Adipose tissue (tissue), 3 donors: ENCODE measurements around the gene DOCK1. TPM values are rescaled to one million over a fixed set of nuclear protein-coding genes. Genes with fewer than 3 reads are reported as not detected.

Experiments used
- H3K27ac ChIP-seq: one replicate; pipeline ENCODE4 v1.5.1; 2013; ENCODE audit warnings: low read depth, low read length
- WGBS, 3 donors: extraction: QIAGEN DNeasy Blood & Tissue Kit; methylation state at CpG; one replicate each; pipeline ENCODE4 v1.1.7; 2013; 5-methylcytosine and 5-hydroxymethylcytosine counted together
- polyA plus RNA-seq, 3 donors: library from polyadenylated mRNA; stranded (reverse); fragments of 200-250 nt; gene quantifications; one replicate each; pipeline ENCODE4 v1.2.3, GENCODE V29; 2013
- donor health status: healthy with polysubstance abuse.
- donor health status: Bipolar disorder and iron deficiency.
- donor health status: healthy.

DOCK1 gene
- polyA plus RNA-seq, 3 donors, result 9.5 to 21.6 (median 21.5) TPM

DNA sequence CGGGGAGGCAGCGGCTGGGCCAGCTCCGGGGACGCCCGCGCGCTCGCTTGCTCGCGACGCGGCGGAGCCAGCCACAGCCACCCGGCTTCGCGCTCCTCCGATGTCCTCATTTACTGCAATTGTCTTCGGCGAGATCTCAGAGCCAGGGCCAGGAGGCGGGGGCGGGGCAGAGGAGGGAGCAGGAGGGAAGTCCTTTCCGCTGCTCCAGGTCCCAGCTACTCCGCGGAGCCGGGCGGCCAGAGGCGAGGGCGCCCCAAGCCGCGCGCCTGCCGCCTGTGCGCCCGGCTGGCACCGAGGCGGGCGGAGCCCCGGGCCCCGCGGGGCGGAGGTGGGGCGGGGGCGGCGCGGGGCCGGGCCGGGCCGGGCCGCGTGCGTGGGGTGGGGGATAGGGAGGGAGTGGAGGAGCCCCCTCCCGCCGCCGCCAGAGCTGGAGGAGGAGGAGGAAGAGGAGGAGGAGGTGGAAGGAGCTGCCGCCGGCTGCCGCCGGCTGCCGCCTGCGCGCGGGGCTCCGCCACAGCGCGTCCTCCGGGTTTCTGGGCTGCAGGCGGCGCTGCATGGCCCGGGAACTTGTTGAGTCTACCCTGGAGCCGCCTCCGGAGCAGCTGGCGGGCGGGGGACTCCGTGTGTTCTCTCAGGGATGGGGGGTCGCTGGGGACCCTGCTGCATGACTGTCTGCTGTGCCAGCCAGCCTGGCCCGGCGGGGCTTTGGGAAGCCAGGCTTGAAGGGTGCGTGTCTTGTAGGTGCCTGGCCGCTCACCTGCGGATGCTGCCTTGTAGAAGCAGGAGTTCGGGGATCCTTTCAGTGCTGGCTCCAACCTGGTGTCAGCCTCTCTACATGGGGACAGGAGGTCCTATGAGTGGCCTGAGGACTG lies 291.3 kb downstream of the DOCK1 start, which contains the start of gene INSYN2A:
Gene INSYN2A (minus strand): TSS at position 310 of the 872 bp plus-strand sequence. CDS start 20,196 bp downstream, outside the sequence.
- H3K27ac ChIP-seq, result no peak within 1 kb of the TSS
- 7 to 10% (median 10%) methylated on average over 49 to 81 of the region's 81 CpGs for WGBS, 3 donors

GRCh38 chr10:127197154-127197432 lies 291.9 kb downstream of the DOCK1 start:
- H3K27ac ChIP-seq, result no peak overlapping the region
- 64 to 87% (median 74%) methylated on average over 5 of the region's 5 CpGs for WGBS, 3 donors

- H3K27ac ChIP-seq, result no peak overlapping the region
- 52 to 96% (median 95%) methylated on average over 5 of the region's 5 CpGs for WGBS, 3 donors
Measured at GRCh38 chr10:127198307-127198706, 293.1 kb downstream of the DOCK1 start.

DNA sequence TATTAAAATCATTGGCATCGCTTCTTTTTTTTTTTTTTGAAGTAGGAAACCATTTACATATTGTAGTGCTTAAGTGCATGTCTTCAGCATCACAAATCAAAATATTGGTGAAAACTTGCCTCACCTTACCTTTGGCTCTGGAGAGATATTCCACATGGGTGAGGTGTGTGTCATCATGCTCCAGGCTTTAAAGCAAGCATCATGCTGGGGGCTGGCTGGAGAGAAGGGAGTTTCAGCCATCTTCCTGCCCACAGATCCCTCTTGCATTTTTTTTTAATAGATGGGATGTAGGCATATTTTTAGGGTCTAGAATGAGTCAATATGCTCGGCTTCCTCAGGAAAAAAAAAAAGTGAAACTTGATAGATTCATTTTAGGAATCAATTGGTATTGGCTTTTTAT lies 293.5 kb downstream of the DOCK1 start:
- no peak overlapping the region for H3K27ac ChIP-seq
- WGBS, 3 donors, result 90 to 97% (median 95%) methylated on average over 2 of the region's 2 CpGs

GRCh38 chr10:127200646-127201045 lies 295.4 kb downstream of the DOCK1 start:
- WGBS, 3 donors, result 95 to 97% (median 95%) methylated on average over 8 of the region's 8 CpGs
- H3K27ac ChIP-seq, result no peak overlapping the region

GRCh38 chr10:127203067-127203466 lies 297.8 kb downstream of the DOCK1 start:
- H3K27ac ChIP-seq, result no peak overlapping the region
- WGBS, 3 donors, result 93 to 98% (median 96%) methylated on average over 7 of the region's 7 CpGs

GRCh38 chr10:127207081-127207480 lies 301.9 kb downstream of the DOCK1 start:
- WGBS, 3 donors, result 88 to 100% (median 96%) methylated on average over 2 of the region's 2 CpGs
- no peak overlapping the region for H3K27ac ChIP-seq

- WGBS, 3 donors, result 82 to 90% (median 83%) methylated on average over 7 of the region's 7 CpGs
Measured at GRCh38 chr10:127210936-127211466, 305.8 kb downstream of the DOCK1 start.

GRCh38 chr10:127215866-127216265 lies 310.6 kb downstream of the DOCK1 start:
- 75 to 80% (median 76%) methylated on average over 4 of the region's 4 CpGs for WGBS, 3 donors
- no peak overlapping the region for H3K27ac ChIP-seq

More at GRCh38 chr10:127210936-127211466, 305.8 kb downstream of the DOCK1 start:
- no peak overlapping the region for H3K27ac ChIP-seq

DNA sequence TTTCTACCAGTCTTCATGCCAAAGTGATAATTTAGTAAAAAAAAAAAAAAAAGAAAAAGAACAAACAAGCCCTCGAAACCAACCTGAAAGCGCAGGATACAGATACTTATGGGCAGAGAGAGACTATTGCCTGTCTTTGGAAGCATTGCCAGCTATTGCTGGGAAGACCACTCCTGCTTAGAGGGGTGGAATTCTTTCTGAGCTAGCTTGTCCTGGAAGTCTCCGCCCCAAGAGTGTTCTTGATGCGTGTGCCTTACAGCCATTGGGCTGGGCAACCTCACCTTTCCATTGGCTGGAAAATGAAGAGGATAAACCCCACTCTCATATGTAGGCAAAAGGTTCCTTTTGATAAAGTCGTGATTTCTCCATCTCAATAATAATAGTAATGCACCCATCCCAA lies 311.0 kb downstream of the DOCK1 start:
- H3K27ac ChIP-seq, result no peak overlapping the region
- WGBS, 3 donors, result 89 to 94% (median 94%) methylated on average over 5 of the region's 5 CpGs

DNA sequence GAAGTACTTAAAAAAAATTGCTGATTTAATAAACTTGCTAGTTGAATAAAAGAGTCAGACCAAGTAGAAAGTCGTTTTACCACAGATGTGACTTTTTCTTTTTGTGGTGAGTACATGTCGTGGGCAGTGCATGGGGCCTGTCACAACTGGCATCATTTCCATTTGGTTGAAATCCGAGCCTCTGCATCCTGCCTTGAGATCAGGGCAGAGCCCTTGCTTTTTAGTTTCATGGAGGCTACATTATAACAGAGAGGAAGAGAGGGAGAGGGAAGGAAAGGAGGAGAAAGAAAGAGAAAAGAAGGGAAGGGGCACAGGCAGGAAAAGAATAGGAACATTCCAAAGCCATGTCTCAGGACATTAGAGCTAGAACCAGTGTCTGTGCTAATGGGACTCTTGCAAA lies 311.6 kb downstream of the DOCK1 start:
- 74 to 78% (median 74%) methylated on average over 3 of the region's 3 CpGs for WGBS, 3 donors
- no peak overlapping the region for H3K27ac ChIP-seq

GRCh38 chr10:127218658-127219057 lies 313.4 kb downstream of the DOCK1 start:
- WGBS, 3 donors, result 92 to 94% (median 93%) methylated on average over 3 of the region's 3 CpGs
- no peak overlapping the region for H3K27ac ChIP-seq

GRCh38 chr10:127221281-127221680 lies 316.1 kb downstream of the DOCK1 start:
- 83% methylated on average over 3 of the region's 3 CpGs for WGBS, 3 donors
- H3K27ac ChIP-seq, result no peak overlapping the region

GRCh38 chr10:127227027-127227426 lies 321.8 kb downstream of the DOCK1 start:
- 91 to 94% (median 92%) methylated on average over 10 of the region's 10 CpGs for WGBS, 3 donors
- no peak overlapping the region for H3K27ac ChIP-seq

- H3K27ac ChIP-seq, result no peak overlapping the region
- WGBS, 3 donors, result 43 to 84% (median 80%) methylated on average over 1 of the region's 1 CpG
Measured at GRCh38 chr10:127227663-127228062, 322.4 kb downstream of the DOCK1 start.

DNA sequence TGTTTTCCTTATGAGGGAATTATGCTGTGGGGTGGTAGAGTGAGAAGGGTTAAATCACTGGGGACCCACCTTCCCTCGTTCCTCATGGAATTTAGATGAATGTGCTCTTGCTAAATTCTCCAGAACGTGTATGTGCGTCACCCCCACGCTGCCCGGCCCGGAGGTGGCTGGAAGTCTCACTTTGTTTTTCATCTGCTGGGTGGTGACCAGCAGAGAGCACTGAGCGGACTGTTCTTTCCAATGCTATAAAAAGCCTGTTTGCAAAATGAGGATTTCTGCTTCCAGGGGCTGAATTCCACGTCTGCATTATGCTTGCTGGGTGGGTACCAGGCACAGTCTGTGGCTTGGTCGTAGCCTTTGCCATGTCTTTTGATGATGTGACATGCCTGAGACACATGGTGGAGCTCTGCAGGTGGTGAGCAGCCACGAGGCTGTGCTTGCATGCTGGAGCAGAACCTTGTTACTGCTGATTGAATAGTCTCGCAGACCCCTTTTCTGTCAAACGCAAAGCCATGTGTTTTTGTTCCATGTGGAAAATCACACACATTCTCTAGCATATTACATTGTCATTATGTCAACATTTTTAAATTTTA lies 323.1 kb downstream of the DOCK1 start:
- H3K27ac ChIP-seq, result no peak overlapping the region
- WGBS, 3 donors, result 43 to 75% (median 73%) methylated on average over 12 of the region's 12 CpGs

GRCh38 chr10:127234306-127234800 lies 329.1 kb downstream of the DOCK1 start:
- 79 to 97% (median 80%) methylated on average over 1 of the region's 1 CpG for WGBS, 3 donors
- no peak overlapping the region for H3K27ac ChIP-seq

DNA sequence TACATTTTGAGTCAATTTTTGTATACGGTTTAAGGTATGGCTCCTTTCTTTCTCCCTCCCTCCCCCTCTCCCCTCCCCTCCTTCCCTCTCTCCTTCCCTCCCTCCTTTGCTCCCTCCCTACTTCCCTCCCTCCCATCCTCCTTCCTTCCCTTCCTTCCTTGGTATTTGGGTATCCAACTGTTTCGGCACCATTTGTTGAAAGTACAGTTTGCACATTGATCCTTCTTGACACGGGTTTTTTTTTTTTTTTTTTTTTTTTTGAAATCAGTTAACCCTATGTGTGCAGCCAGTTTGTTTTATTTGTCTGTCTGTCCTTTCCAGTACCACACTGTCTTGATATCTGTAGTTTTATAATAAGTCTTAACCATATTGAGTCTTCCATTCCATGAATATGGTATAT lies 331.0 kb downstream of the DOCK1 start:
- H3K27ac ChIP-seq, result no peak overlapping the region
- WGBS, 3 donors, result 77 to 92% (median 80%) methylated on average over 3 of the region's 3 CpGs

- H3K27ac ChIP-seq, result no peak overlapping the region
- 69 to 83% (median 77%) methylated on average over 3 of the region's 3 CpGs for WGBS, 3 donors
Measured at GRCh38 chr10:127242914-127243313, 337.7 kb downstream of the DOCK1 start.
